GM23248 (cell line): ENCODE data around the gene OR5M3.

ENCODE experiments used
- EZH2 ChIP-seq: fragments of 200-600 bp; sonication (generic); IDR thresholded peaks from 2 replicates; pipeline ENCODE4 v1.6.1; 2018; ENCODE audit warnings: antibody characterized with exemption, mild to moderate bottlenecking; ENCODE audit not compliant: insufficient read depth, poor library complexity, severe bottlenecking
- EZH2phosphoT487 ChIP-seq: fragments of 200-600 bp; sonication (generic); IDR thresholded peaks from 2 replicates; pipeline ENCODE4 v1.6.1; 2018; ENCODE audit warnings: antibody characterized with exemption, moderate library complexity, mild to moderate bottlenecking, low read depth; ENCODE audit not compliant: insufficient read depth

DNA sequence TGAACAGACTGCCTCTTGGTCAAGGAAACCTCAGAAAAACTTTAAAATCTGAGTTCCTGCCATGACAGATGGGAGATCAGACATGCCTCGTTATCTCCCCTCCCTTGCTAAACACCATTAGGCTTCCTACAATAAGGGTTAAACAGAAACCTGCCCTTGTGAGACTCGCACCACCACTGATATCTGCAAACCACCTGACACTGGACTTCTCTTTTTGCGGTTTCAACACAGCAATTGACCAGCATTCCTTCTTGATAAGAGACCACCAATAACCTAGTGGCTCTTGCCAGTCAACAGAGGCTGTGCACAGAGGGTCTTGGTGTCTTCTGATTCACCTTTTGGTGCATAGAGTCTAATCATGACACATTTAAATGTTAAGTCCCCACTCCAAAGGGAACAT lies 13.6 kb upstream of the OR5M3 start:
- no peak for TF ChIP-seq EZH2
- TF ChIP-seq EZH2phosphoT487: no peak
